Measurements from ENCODE around the gene PKD1L1.
"Not testable (repeated sequence)": the region's sequence is repeated elsewhere in the genome, so short reads cannot be mapped to it uniquely, and the experiment has no call there.

The PKD1L1 gene

DNA sequence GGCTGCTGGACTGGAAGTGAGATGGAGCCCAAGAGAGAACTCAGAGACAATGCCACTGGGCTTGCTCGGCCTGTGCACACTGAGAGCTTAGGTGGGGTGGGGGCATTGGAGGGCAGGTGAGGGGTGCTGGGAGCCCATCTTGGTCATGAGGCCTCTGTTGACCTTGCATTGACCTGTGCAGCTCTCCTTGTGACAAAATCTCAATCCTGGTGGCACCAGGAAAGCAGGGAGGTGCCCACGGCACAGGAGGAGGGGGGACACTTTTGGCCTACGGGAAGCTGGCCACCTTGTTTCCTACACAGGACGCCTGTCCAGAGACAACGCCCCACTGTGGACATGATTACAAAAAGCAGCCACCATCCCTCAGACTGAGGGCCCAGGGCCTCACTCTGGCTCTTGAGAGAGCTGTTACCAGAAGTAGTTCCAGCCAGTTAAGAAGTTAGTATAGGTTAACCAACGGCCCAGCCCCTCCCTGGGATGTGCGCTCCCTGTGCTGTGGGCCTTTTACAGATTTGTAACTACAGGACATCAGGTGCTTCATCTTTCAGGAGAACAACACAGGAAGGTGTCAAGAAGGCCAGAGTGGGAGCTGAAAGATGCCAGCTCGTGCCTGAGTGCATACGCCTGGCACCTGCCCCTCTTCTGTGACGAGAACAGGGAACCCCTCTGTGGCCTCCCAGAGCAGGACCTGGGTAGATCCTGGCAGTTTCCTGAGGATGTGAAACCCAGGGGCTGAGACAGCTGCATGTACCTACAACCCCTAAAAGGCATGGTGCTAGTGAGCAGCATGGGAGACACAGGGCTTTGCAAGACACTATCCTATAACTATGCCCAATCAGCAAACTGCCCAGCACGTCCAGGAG lies 10.3 kb downstream of the PKD1L1 start:
- DNase-seq (ENCODE audit: low spot score): no peak

DNA sequence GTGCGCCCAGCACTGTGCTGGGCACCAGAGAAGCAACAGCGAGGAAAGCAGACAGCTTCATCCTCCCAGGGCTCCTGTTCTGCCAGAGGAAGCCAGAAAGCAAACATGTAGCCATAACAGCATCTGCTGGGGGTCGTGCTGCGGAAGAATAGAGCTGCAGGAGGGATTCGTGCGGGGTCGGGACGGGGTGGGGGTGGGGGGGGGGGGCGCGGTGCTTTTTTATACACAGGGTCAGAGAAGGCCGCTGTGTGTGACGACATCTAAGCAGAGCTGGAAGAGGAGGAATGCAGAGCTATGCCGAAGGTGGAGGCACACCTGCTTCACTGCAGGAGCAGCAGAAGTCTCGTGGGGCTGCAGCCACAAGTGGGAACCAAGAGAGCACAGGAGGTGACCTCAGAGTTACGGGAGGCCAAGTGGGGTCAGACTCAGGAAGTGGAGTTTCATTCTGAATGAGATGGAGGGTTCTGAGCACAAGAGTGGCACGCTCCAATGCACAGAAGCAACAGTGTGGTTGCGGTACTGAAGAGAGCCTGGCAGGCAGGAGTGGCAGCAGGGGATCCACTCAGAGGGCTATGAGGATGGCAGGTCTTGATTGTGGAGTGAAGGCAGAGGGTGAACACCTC lies 11.1 kb downstream of the PKD1L1 start:
- DNase-seq (ENCODE audit: low spot score): no peak

DNA sequence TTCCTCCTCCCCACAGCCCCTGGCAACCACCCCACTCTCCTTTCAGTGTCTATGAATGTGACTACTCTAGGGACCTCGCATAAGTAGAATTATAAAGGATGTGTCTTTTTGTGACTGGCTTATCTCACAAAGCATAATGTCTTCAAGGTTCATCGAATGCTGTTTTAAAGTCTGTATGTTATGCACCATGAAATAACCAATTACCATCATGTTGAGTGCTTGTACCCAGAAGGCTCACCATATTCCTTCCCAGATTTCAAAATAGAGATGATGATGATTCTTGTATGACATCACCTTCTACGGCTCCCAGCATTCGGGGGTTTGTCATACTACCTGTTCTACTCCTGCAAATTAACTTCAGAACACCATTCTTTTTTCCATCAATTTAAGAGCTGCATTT lies 11.9 kb downstream of the PKD1L1 start:
- no peak for DNase-seq (ENCODE audit: low spot score)

- no peak for DNase-seq (ENCODE audit: low spot score)
Measured at GRCh38 chr7:47935336-47935735, 12.9 kb downstream of the PKD1L1 start.

GRCh38 chr7:47934831-47935230 lies 13.4 kb downstream of the PKD1L1 start:
- no peak for DNase-seq (ENCODE audit: low spot score)

GRCh38 chr7:47933215-47933614 lies 15.1 kb downstream of the PKD1L1 start:
- no peak for DNase-seq (ENCODE audit: low spot score)

DNA sequence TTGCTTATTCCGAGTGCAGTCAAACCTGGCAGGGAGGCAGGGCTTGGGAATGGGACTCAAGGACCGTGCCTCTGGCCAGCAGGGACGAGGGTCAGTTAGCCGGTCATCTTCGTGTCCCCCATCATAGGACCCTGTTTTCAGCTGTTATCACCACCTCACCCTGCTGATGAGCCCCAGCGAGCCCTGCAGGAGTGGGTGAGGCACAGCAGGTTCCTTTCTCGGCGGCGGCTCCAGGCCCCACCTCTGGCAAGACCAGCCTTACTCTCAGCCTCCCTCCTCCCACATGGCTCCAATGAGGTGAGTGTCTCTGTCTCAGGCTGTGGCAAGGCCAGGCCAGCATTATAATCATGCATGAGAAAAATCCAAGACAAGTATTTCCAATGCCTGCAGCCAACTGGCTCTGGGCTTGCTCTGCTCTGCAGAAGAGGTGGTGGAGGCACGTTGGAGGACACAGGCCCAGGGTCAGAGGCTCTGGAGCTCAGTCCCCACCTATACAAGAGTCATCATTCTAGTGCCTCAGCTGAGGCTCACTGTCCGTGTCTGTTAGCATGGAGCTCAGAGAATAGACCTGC lies 15.7 kb downstream of the PKD1L1 start:
- no peak for DNase-seq (ENCODE audit: low spot score)

DNA sequence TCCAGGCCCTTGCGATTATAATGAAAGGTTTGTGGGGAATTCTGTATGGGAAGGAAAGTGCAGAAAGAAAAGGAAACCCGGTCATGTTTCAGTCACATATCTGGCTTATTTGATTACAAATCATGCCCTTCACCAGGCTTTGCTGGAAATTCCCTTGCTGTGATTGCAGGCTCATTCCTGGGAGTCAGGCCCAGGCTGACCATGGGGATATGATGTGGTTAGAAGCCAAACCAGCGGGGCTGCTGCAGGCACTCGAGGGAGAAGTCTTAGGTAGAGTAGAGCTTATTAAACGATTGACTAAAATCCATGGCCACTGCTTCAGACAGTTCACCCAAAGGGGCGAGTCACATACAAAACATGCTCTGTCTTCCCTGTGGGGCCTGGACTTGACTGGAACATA lies 16.2 kb downstream of the PKD1L1 start:
- DNase-seq (ENCODE audit: low spot score): no peak

DNA sequence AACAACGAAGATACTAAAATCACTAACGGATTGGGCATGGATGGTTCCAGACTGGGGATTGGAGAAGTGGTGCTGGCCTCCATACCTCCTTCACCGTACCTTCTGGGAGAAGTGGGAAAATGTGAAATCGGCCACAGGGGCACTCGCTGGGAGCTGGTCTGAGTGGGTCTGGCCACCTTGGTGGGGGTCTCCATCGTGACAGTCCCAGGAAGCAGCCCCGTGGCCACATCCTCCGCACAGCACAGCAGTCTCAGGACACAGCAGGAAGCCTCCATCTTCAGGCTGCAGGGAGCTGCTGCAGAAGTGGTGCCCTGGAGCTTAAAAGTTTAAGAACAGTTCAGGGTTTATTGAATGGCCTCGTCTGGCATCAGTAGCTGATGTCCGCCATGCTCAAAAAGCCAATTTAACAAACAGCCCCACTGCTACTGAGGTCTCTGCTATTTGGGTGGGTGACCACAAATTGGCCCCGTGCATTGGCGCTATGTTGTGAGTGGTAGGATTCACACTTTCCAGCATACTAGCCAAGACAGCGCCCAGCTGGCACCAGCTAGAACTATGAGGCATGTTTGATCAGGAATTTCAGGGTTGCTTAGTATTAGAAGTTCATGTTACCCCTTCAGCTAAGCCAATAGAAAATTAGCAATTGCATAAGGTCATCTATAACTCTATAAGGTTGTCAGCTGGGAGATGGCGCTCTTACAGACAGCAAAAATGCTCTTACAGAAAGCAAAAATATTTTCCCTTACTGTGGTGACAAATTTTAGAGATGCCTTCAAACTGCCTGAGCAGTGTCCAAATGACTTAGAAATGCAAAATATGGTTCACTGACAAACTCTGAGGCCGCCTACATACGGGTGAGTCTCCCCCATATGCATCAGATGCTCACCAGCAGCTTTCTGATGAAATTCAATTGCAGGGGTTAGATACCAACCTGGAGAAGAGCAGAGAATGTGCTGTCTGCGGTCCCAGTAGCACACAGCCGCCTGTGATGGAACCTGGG lies 17.0 kb downstream of the PKD1L1 start:
- no peak for DNase-seq (ENCODE audit: low spot score)

DNA sequence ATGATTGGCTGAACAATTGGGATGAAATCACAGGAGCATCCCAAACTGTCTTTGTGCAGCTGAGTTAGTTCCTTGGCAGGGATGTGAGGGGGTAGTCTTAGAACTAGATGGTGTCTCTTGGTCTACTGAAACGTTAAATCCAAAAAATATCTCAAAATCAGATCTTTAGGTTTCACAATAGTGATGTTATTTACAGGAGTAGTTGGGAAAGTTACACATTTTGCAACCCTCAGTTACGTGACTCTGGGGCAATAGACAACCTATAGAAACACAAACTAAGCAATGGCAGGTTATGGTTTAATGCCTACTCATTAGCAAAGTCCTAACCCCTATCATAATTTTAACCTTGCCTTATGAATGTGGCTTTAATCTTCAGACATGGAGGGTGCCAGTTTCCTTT lies 24.0 kb downstream of the PKD1L1 start:
- DNase-seq (ENCODE audit: low spot score): no peak

DNA sequence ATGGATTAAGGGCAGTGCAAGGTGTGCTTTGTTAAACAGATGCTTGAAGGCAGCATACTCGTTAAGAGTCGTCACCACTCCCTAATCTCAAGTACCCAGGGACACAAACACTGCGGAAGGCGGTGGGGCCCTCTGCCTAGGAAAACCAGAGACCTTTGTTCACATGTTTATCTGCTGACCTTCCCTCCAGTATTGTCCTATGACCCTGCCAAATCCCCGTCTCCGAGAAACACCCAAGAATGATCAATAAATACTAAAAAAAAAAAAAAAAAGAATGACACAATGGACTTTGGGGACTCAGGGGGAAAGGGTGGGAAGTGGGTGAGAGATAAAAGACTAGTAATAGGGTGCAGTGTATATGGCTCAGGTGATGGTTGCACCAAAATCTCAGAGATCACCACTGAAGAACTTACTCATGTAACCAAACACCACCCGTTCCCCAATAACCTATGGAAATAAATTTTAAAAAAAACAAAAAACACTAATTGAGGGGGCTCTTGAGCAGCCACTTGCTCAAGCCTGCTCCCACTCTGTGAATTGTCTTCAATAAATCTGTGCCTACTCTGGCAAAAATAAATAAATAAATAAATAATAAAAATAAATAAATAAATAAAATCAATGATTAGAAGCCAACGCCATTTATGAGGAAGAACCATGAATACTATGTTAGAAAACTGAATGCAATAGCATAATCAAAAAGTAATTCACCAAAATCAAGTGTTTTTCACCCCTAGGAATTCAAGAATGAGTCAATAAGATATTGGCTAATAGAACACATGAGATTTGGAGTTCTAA lies 25.0 kb downstream of the PKD1L1 start:
- not testable (repeated sequence) for DNase-seq (ENCODE audit: low spot score)

DNA sequence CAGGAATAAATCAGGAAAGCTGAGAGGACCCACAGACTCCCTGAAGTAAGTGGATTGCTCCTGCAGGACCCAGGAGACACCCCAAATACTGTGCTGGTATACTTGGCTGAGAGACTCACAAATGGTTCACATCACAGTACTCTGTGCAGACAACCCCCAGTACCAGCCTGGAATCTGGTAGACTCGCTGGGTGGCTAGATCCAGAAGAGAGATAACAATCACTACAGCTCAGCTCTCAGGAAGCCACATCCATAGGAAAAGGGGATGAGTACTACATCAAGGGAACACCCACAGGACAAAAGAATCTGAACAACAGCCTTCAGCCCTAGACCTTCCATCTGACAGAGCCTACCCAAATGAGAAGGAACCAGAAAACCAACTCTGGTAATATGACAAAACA lies 31.8 kb downstream of the PKD1L1 start:
- not testable (repeated sequence) for DNase-seq (ENCODE audit: low spot score)

DNA sequence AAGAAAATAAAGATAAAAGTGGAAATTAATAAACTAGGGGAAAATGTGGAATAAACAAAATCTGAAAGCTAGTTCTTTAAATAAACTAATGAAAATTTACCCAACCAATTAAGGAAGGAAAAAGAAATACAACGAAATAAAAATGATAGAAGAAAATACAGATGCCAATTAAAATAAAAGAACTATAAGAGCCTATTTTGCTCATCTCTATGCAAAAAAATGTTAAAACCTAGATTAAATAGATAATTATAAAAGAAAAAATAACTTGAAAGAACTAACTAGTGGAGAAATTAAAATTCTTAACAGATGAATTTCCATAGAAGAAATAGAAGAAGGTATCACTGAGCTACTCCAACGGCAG lies 32.7 kb downstream of the PKD1L1 start:
- DNase-seq (ENCODE audit: low spot score): no peak

- no peak for DNase-seq (ENCODE audit: low spot score)
Measured at GRCh38 chr7:47914717-47915615, 33.3 kb downstream of the PKD1L1 start.

DNA sequence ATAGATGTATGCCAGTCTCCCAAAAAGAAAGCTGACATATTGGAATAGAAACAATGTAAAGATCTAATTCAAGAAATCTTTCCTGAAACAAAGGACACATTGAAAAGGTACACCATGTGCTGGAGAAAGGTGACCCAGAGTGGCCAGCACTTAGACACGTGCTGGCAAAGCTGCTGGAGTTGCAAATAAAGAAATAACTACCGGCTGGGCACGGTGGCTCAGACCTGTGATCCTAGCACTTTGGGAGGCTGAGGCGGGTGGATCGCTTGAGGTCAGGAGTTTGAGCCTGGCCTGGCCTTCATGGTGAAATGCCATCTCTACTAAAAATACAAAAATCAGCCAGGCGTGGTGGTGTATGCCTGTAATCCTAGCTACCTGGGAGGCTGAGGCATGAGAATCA lies 35.9 kb downstream of the PKD1L1 start:
- DNase-seq (ENCODE audit: low spot score): no peak

GRCh38 chr7:47908720-47909119 lies 39.5 kb downstream of the PKD1L1 start:
- no peak for DNase-seq (ENCODE audit: low spot score)

DNA sequence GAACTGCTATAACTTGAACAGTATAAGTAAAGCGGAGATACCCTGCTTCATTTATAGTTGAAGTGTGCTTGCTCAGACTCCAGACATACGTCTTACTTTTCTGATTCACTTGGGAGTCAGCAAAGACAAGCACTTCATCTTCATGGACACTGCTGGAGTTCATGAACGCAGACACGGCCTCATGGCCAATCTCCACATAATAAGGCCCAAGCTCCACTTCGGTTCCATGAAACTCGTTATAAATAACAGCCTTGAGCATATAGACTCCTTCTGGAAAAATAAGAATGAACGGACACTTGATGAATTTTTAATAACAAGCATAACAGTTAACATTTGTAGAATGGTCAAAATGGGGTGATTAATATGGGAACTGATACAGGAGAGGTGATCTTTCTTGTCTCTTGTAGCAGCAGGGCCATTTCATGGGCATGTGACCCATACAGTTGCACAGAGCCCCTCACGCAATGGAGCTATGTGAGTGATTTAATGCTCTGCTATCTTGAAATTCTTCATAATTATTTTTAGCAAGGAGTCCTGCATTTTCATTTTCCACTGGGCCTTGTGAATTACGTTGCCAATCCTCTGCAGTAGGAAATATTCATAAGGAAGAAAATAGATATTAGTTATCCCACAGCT lies 40.2 kb downstream of the PKD1L1 start:
- DNase-seq (ENCODE audit: low spot score): no peak

DNA sequence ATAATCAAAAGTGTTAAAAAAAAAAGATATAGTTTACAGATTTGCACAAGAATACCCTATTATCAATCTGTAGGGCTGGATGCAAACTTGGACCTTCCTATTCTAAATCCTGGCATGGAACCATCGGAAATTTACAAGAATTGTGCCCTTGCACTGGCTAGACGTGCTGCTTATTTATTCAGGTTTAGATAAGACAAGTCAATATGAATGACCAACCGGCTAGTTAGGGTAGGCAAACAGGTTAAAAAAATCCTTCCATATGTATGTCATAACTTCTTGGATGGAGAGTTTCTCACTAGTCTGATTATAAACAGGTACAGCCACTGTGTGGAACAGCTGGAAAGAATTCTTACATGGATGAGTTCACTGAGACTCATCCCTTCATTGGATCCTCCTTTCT lies 41.4 kb downstream of the PKD1L1 start:
- DNase-seq (ENCODE audit: low spot score): no peak
